Measurements from ENCODE around the gene EFHD1.

Gene EFHD1

GRCh38 chr2:232613538-232614134, 19.8 kb upstream of the EFHD1 start:
- no peak for TF ChIP-seq CTCF (conservative IDR thresholded peaks at IDR 0.05; ENCODE audit: control insufficient read depth, insufficient read depth, low read depth, low read length)
- H3K4me3 ChIP-seq (ENCODE audit: control insufficient read depth, low read depth, low read length) = no peak overlapping the region
- DNase-seq (ENCODE audit: low read depth) = no peak

- DNase-seq (ENCODE audit: low read depth) = no peak
- H3K4me3 ChIP-seq (ENCODE audit: control insufficient read depth, low read depth, low read length) = no peak overlapping the region
- TF ChIP-seq CTCF (conservative IDR thresholded peaks at IDR 0.05; ENCODE audit: control insufficient read depth, insufficient read depth, low read depth, low read length) = no peak
Measured at GRCh38 chr2:232615339-232615738, 18.1 kb upstream of the EFHD1 start.

- H3K4me3 ChIP-seq (ENCODE audit: control insufficient read depth, low read depth, low read length) = no peak overlapping the region
- DNase-seq (ENCODE audit: low read depth) = no peak
- no peak for TF ChIP-seq CTCF (conservative IDR thresholded peaks at IDR 0.05; ENCODE audit: control insufficient read depth, insufficient read depth, low read depth, low read length)
Measured at GRCh38 chr2:232621186-232621585, 12.2 kb upstream of the EFHD1 start.

GRCh38 chr2:232622563-232622962, 10.8 kb upstream of the EFHD1 start:
- DNase-seq (ENCODE audit: low read depth) = no peak
- no peak for TF ChIP-seq CTCF (conservative IDR thresholded peaks at IDR 0.05; ENCODE audit: control insufficient read depth, insufficient read depth, low read depth, low read length)
- no peak overlapping the region for H3K4me3 ChIP-seq (ENCODE audit: control insufficient read depth, low read depth, low read length)

- TF ChIP-seq CTCF (conservative IDR thresholded peaks at IDR 0.05; ENCODE audit: control insufficient read depth, insufficient read depth, low read depth, low read length) = no peak
- no peak for DNase-seq (ENCODE audit: low read depth)
- H3K4me3 ChIP-seq (ENCODE audit: control insufficient read depth, low read depth, low read length) = no peak overlapping the region
Measured at GRCh38 chr2:232623768-232624765, 9.3 kb upstream of the EFHD1 start.

GRCh38 chr2:232626584-232626983, 6.8 kb upstream of the EFHD1 start:
- TF ChIP-seq CTCF (conservative IDR thresholded peaks at IDR 0.05; ENCODE audit: control insufficient read depth, insufficient read depth, low read depth, low read length) = no peak
- no peak for DNase-seq (ENCODE audit: low read depth)
- H3K4me3 ChIP-seq (ENCODE audit: control insufficient read depth, low read depth, low read length) = no peak overlapping the region
